ENCODE results near the gene XPO5. TPM values are rescaled to one million over a fixed set of nuclear protein-coding genes. Genes with fewer than 3 reads are reported as not detected.

XPO5 gene
- total RNA-seq = 10 to 100 TPM; 11.9 to 33.2 TPM

GRCh38 chr6:43575772-43576551 is at the start of gene XPO5, which contains the start of gene POLH:
XPO5 (minus strand) TSS chr6:43576038; CDS start chr6:43575864, 174 bp downstream.
POLH (plus strand) TSS chr6:43576185; CDS start chr6:43582320, 6,135 bp downstream.
- H3K9me3 ChIP-seq = no peaks in the 10 kb centered on the region
- no peaks in the 10 kb centered on the region for H3K27me3 ChIP-seq (replicated peaks; ENCODE audit: insufficient read depth)
- peak; percentile 47 for DNase-seq (ENCODE audit: low spot score)
- peak within 1 kb of the TSS; percentile 86 for H3K4me3 ChIP-seq
- H3K4me1 ChIP-seq (ENCODE audit: control insufficient read depth in 1 of 2, low read depth in 2 of 2) = peaks cover 12 to 25% of the 10 kb centered on the region in 2 donors
- peaks cover 7% of the 10 kb centered on the region for H3K36me3 ChIP-seq
- no peak for TF ChIP-seq CTCF (IDR thresholded peaks at IDR 0.05)
- peak within 1 kb of the TSS; percentile 27 to 69 for H3K27ac ChIP-seq
- ATAC-seq (ENCODE audit: insufficient number of reproducible peaks, low FRiP score, low read depth) = peak; percentile 80

GRCh38 chr6:43625393-43625992 is 49.7 kb upstream of the XPO5 start:
- H3K4me1 ChIP-seq (ENCODE audit: control insufficient read depth in 1 of 2, low read depth in 2 of 2) = peaks cover 10 to 28% of the 10 kb centered on the region in 2 donors
- ATAC-seq (ENCODE audit: insufficient number of reproducible peaks, low FRiP score, low read depth) (no peak), DNase-seq (ENCODE audit: low spot score) (no peak)
- no peak overlapping the region for H3K27ac ChIP-seq
- no peaks in the 10 kb centered on the region for H3K27me3 ChIP-seq (replicated peaks; ENCODE audit: insufficient read depth)
- peaks cover 53% of the 10 kb centered on the region for H3K36me3 ChIP-seq
- TF ChIP-seq CTCF (IDR thresholded peaks at IDR 0.05) = no peak
- no peaks in the 10 kb centered on the region for H3K9me3 ChIP-seq
- H3K4me3 ChIP-seq = no peak overlapping the region

- peaks cover 7 to 24% of the 10 kb centered on the region in 2 donors for H3K4me1 ChIP-seq (ENCODE audit: control insufficient read depth in 1 of 2, low read depth in 2 of 2)
- TF ChIP-seq CTCF (IDR thresholded peaks at IDR 0.05) = no peak
- H3K9me3 ChIP-seq = no peaks in the 10 kb centered on the region
- peaks cover 54% of the 10 kb centered on the region for H3K36me3 ChIP-seq
- ATAC-seq (ENCODE audit: insufficient number of reproducible peaks, low FRiP score, low read depth) (no peak), DNase-seq (ENCODE audit: low spot score) (no peak)
- H3K27ac ChIP-seq = no peak overlapping the region
- H3K4me3 ChIP-seq = no peak overlapping the region
- H3K27me3 ChIP-seq (replicated peaks; ENCODE audit: insufficient read depth) = no peaks in the 10 kb centered on the region
Observed at GRCh38 chr6:43624786-43625288, 49.0 kb upstream of the XPO5 start.

GRCh38 chr6:43623880-43624785 is 48.3 kb upstream of the XPO5 start:
- Histone ChIP-seq H3K4me3 (no peak overlapping the region), H3K27me3 (replicated peaks; ENCODE audit: insufficient read depth) (no peaks in the 10 kb centered on the region), H3K9me3 (no peaks in the 10 kb centered on the region), H3K4me1 (ENCODE audit: control insufficient read depth in 1 of 2, low read depth in 2 of 2) (peaks cover 7 to 24% of the 10 kb centered on the region in 2 donors), H3K36me3 (peaks cover 54% of the 10 kb centered on the region), H3K27ac (no peak overlapping the region)
- TF ChIP-seq CTCF (IDR thresholded peaks at IDR 0.05) = no peak
- no peak for ATAC-seq (ENCODE audit: insufficient number of reproducible peaks, low FRiP score, low read depth)
- DNase-seq (ENCODE audit: low spot score) = no peak
